A549 (cell line): ENCODE data around the gene ZNF808. TPM values are rescaled to one million over a fixed set of nuclear protein-coding genes. Genes with fewer than 3 reads are reported as not detected.

Source experiments
- ATAC-seq, 2 experiments: fragments of 200-7000 bp in 1 of 2; fragments of >200 bp in 1 of 2; cut with Nextera tagmentation in 1 of 2; cut with Tn5 transposase in 1 of 2; 3 replicates each; pipeline versions ENCODE4 v1.8.0 to v1.9.1; 2018 to 2020; ENCODE audit warnings: mild to moderate bottlenecking in 1 of 2, moderate library complexity in 1 of 2
- CTCF ChIA-PET: fragments of 300-600 bp; sonication (Branson Sonifier 250); formaldehyde crosslinking; extraction: SDS; loops from one replicate; lab custom pipeline; 2021; ENCODE audit warnings: antibody characterized with exemption, inconsistent platforms; lab: Yijun Ruan, JAX
- POLR2A ChIA-PET: fragments of 350-600 bp; formaldehyde crosslinking; extraction: SDS; loops from one replicate; lab custom pipeline; 2021; ENCODE audit warnings: antibody characterized with exemption, inconsistent platforms; lab: Yijun Ruan, JAX
- DNase-seq, 2 experiments: peaks; one replicate each; pipeline versions ENCODE4 v3.0.0 to v3.0.0-alpha.2; 2011 to 2016; ENCODE audit warnings: low read depth in 1 of 2, low spot score in 1 of 2
- FAIRE-seq: peaks from 2 replicates; lab custom pipeline; 2011; peaks lifted over from hg19 to GRCh38; lab: Jason Lieb, UNC
- H3K27ac ChIP-seq, 2 experiments: fragments of >200 bp; sonication (Bioruptor Twin); formaldehyde crosslinking; 3 replicates each; pipeline ENCODE4 v1.5.1; 2016 to 2017
- H3K4me1 ChIP-seq: fragments of >200 bp; sonication (Bioruptor Twin); formaldehyde crosslinking; 3 replicates; pipeline ENCODE4 v1.6.1; 2016
- H3K4me2 ChIP-seq: fragments of >200 bp; sonication (Bioruptor Twin); formaldehyde crosslinking; 3 replicates; pipeline ENCODE4 v1.6.1; 2016
- H3K4me3 ChIP-seq: fragments of >200 bp; sonication (Bioruptor Twin); formaldehyde crosslinking; 3 replicates; pipeline ENCODE4 v1.5.1; 2016
- H3K9me3 ChIP-seq: fragments of >200 bp; sonication (Bioruptor Twin); formaldehyde crosslinking; 3 replicates; pipeline ENCODE4 v1.6.1; 2016
- ATOH8 ChIP-seq: fragments of 250-450 bp; sonication (Bioruptor Pico); IDR thresholded peaks from 2 replicates; pipeline ENCODE4 v1.5.0; 2020; ENCODE audit warnings: low read depth, mild to moderate bottlenecking, moderate library complexity
- CBX8 ChIP-seq: fragments of 200-600 bp; sonication (generic); IDR thresholded peaks from 2 replicates; pipeline ENCODE4 v1.6.1; 2016
- CEBPB ChIP-seq, 2 experiments: fragments of >200 bp in 1 of 2; sonication (Bioruptor Twin) in 1 of 2; formaldehyde crosslinking in 1 of 2; IDR thresholded peaks; 2 replicates each; pipeline ENCODE4 v1.6.1; 2012 to 2016
- CHD2 ChIP-seq: fragments of 150-350 bp; IDR thresholded peaks from 2 replicates; pipeline ENCODE4 v1.6.1; 2014; ENCODE audit warnings: low read length; ENCODE audit not compliant: partially characterized antibody
- CTCF ChIP-seq: fragments of >200 bp; sonication (Bioruptor Twin); formaldehyde crosslinking; IDR thresholded peaks from 3 replicates; pipeline ENCODE4 v1.5.1; 2016
- HEYL ChIP-seq: fragments of 250-450 bp; sonication (Bioruptor Pico); IDR thresholded peaks from 2 replicates; pipeline ENCODE4 v1.8.0; 2021; ENCODE audit warnings: mild to moderate bottlenecking, moderate library complexity
- HOXB5 ChIP-seq: fragments of 250-450 bp; sonication (Bioruptor Pico); IDR thresholded peaks from 2 replicates; pipeline ENCODE4 v1.5.0; 2020; ENCODE audit warnings: mild to moderate bottlenecking, moderate library complexity
- JUN ChIP-seq, 2 experiments: fragments of >200 bp; sonication (Bioruptor Twin); formaldehyde crosslinking; IDR thresholded peaks; 2 replicates in 1 of 2; 3 replicates in 1 of 2; pipeline ENCODE4 v1.6.1; 2016 to 2017
- KDM5A ChIP-seq: fragments of 200-600 bp; sonication (generic); IDR thresholded peaks from 2 replicates; pipeline ENCODE4 v1.6.1; 2016; ENCODE audit warnings: antibody characterized with exemption, mild to moderate bottlenecking
- MAZ ChIP-seq: fragments of 150-350 bp; IDR thresholded peaks from 2 replicates; pipeline ENCODE4 v1.6.1; 2014; ENCODE audit warnings: antibody characterized with exemption, low read depth, low read length, borderline replicate concordance
- MYC ChIP-seq: IDR thresholded peaks from 2 replicates; pipeline ENCODE4 v1.6.1; 2012; ENCODE audit warnings: mild to moderate bottlenecking, inconsistent platforms, low read length, improper control_type of control experiment, borderline replicate concordance
- NFE2L2 ChIP-seq: fragments of 150-350 bp; conservative IDR thresholded peaks from 2 replicates; pipeline ENCODE4 v1.6.1; 2014; ENCODE audit warnings: low read length
- NPAS2 ChIP-seq: fragments of 250-450 bp; sonication (Bioruptor Pico); IDR thresholded peaks from 2 replicates; pipeline ENCODE4 v1.8.0; 2022; ENCODE audit warnings: mild to moderate bottlenecking, moderate library complexity, borderline replicate concordance
- REST ChIP-seq: fragments of 200-600 bp; sonication (generic); IDR thresholded peaks from 2 replicates; pipeline ENCODE4 v1.6.1; 2016; ENCODE audit warnings: antibody characterized with exemption, mild to moderate bottlenecking, moderate library complexity
- RNF2 ChIP-seq: fragments of 200-600 bp; sonication (generic); IDR thresholded peaks from 2 replicates; pipeline ENCODE4 v1.6.1; 2016; ENCODE audit warnings: low read depth, mild to moderate bottlenecking, antibody characterized with exemption, moderate library complexity, borderline replicate concordance
- SMC3 ChIP-seq: fragments of >200 bp; sonication (Bioruptor Twin); formaldehyde crosslinking; IDR thresholded peaks from 3 replicates; pipeline ENCODE4 v1.6.1; 2018; ENCODE audit warnings: inconsistent platforms
- ZSCAN20 ChIP-seq: fragments of 250-450 bp; sonication (Bioruptor Pico); IDR thresholded peaks from 2 replicates; pipeline ENCODE4 v1.8.0; 2022; ENCODE audit warnings: mild to moderate bottlenecking, moderate library complexity
- WGBS: methylation state at CpG from one replicate; pipeline ENCODE4 v1.1.6; 2017; ENCODE audit errors: missing lambda C conversion rate; 5-methylcytosine and 5-hydroxymethylcytosine counted together
- polyA plus RNA-seq, 4 experiments: library from polyadenylated mRNA; depleted of rRNA in 3 of 4; stranded (reverse); fragments of >200 nt; fragmentation: RNase III in 1 of 4; extraction: RNeasy Plus Mini Kit Qiagen cat#74134 plus additional on column Dnase treatment in 1 of 4; gene quantifications; 2 replicates in 3 of 4; 3 replicates in 1 of 4; pipeline ENCODE4 v1.2.3, GENCODE V29; 2011 to 2017
- TF ChIP-seq, protein P1 (sequence below): IDR thresholded peaks from 2 replicates; pipeline ENCODE4 v1.6.1; 2012; ENCODE audit warnings: low read depth, borderline replicate concordance

ZNF808 gene
- polyA plus RNA-seq, 2 of the 4 experiments (the other 2 are of a cell fraction): 0.22 to 0.45 TPM

- no peak for ATAC-seq
- FAIRE-seq: no peak
- POLR2A ChIA-PET: no interaction called here
These were observed 20.2 kb upstream of the ZNF808 start for GRCh38 chr19:52507266-52507665.

DNA sequence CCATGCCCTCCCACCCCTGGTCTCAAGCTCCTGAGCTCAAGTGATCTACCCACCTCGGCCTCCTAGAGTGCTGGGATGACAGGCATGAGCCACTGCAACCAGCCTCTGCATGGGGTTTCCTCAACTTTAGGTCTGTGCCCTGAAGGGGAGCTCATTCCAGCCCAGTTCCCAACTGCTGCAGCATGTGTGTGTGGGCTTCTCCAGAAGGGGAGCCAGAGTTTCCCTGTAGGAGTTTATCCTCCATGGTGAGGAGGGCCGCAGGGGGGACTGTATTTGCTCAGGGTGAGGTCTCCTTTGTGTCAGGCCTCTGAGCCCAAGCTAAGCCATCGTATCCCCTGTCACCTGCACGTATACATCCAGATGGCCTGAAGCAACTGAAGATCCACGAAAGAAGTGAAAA, 11.3 kb upstream of the ZNF808 start:
- POLR2A ChIA-PET: no interaction called here
- Histone ChIP-seq H3K4me1 (no peaks in the 10 kb centered on the region), H3K4me3 (no peak overlapping the region), H3K4me2 (no peak overlapping the region), H3K27ac (no peak overlapping the region), H3K9me3 (peaks cover 57% of the 10 kb centered on the region)
- DNase-seq (no peak), FAIRE-seq (no peak), ATAC-seq (no peak)
- 3% methylated on average over 4 of the region's 5 CpGs for WGBS
- CTCF ChIA-PET: no interaction called here
- no peak for TF ChIP-seq HOXB5 (CRISPR knock-in tag)
- TF ChIP-seq CEBPB (IDR thresholded peaks at IDR 0.05): no peak
- no peak for TF ChIP-seq MAZ
- no peak for TF ChIP-seq CHD2
- TF ChIP-seq KDM5A: no peak
- TF ChIP-seq CBX8: no peak
- TF ChIP-seq, protein P1, sequence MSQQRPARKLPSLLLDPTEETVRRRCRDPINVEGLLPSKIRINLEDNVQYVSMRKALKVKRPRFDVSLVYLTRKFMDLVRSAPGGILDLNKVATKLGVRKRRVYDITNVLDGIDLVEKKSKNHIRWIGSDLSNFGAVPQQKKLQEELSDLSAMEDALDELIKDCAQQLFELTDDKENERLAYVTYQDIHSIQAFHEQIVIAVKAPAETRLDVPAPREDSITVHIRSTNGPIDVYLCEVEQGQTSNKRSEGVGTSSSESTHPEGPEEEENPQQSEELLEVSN: no peak
- no peak for TF ChIP-seq NPAS2 (CRISPR knock-in tag)
- no peak for TF ChIP-seq NFE2L2
- TF ChIP-seq ZSCAN20 (CRISPR knock-in tag): no peak
- TF ChIP-seq SMC3: no peak
- no peak for TF ChIP-seq RNF2
- no peak for TF ChIP-seq ATOH8 (CRISPR knock-in tag)
- TF ChIP-seq MYC: no peak
- no peak for TF ChIP-seq HEYL (CRISPR knock-in tag)
- no peak for TF ChIP-seq CTCF
- no peak for TF ChIP-seq REST

More at GRCh38 chr19:52507266-52507665, 20.2 kb upstream of the ZNF808 start:
- TF ChIP-seq JUN (IDR thresholded peaks at IDR 0.05): no peak
- Histone ChIP-seq H3K4me2 (no peak overlapping the region), H3K4me3 (no peak overlapping the region), H3K27ac (no peak overlapping the region), H3K9me3 (peaks cover 61% of the 10 kb centered on the region), H3K4me1 (no peaks in the 10 kb centered on the region)
- DNase-seq: no peak
- under 1% methylated on average over 5 of the region's 5 CpGs for WGBS
- CTCF ChIA-PET: interaction anchor here (0.6 kb wide), 1 partner anchor 665 kb away, joined by 5 read pairs; no protein-coding TSS in a partner anchor
